Fibroblast of lung (primary cell): ENCODE data around the gene TUBA4B. TPM values are rescaled to one million over a fixed set of nuclear protein-coding genes. Genes with fewer than 3 reads are reported as not detected.
A peak's percentile ranks its signal among the peaks of the same experiment; 100 is the strongest.

Source experiments
- DNase-seq, 2 donors: peaks; one replicate each; pipeline versions ENCODE4 v3.0.0 to v3.0.0-alpha.2; 2010; ENCODE audit warnings: low read depth in 2 of 2
- H2AFZ ChIP-seq: 2 replicates; pipeline ENCODE4 v1.5.1; 2012; ENCODE audit warnings: low read length, control low read depth, inconsistent platforms
- H3K27ac ChIP-seq: 2 replicates; pipeline ENCODE4 v1.5.1; 2011; ENCODE audit warnings: low read length, control low read depth; ENCODE audit not compliant: insufficient read depth
- H3K27me3 ChIP-seq: 2 replicates; pipeline ENCODE4 v1.5.1; 2011; ENCODE audit warnings: mild to moderate bottlenecking, low read length; ENCODE audit not compliant: control insufficient read depth, insufficient read depth
- H3K36me3 ChIP-seq: 2 replicates; pipeline ENCODE4 v1.5.1; 2011; ENCODE audit warnings: low read length; ENCODE audit not compliant: control insufficient read depth, insufficient read depth
- H3K4me1 ChIP-seq: 2 replicates; pipeline ENCODE4 v1.5.1; 2011; ENCODE audit warnings: low read length; ENCODE audit not compliant: control insufficient read depth, insufficient read depth; ENCODE audit errors: extremely low read depth
- H3K4me2 ChIP-seq: 2 replicates; pipeline ENCODE4 v1.5.1; 2011; ENCODE audit warnings: low read length, control low read depth; ENCODE audit not compliant: insufficient read depth; ENCODE audit errors: extremely low read depth
- H3K4me3 ChIP-seq, 4 experiments: fragments of 200-600 bp in 1 of 4; sonication (generic) in 1 of 4; replicated peaks in 1 of 4; 2 replicates each; pipeline ENCODE4 v1.5.1; 2011 to 2016; ENCODE audit warnings: low read length in 4 of 4, low read depth in 3 of 4, mild to moderate bottlenecking in 3 of 4, control low read depth in 2 of 4, inconsistent platforms in 1 of 4, mixed read lengths in 1 of 4; ENCODE audit not compliant: insufficient read depth in 1 of 4; ENCODE audit errors: control extremely low read depth in 1 of 4
- H3K79me2 ChIP-seq: 2 replicates; pipeline ENCODE4 v1.5.1; 2012; ENCODE audit warnings: mild to moderate bottlenecking, low read length, inconsistent platforms; ENCODE audit not compliant: control insufficient read depth, insufficient read depth
- H3K9ac ChIP-seq: 2 replicates; pipeline ENCODE4 v1.5.1; 2011; ENCODE audit warnings: mild to moderate bottlenecking, low read length, control low read depth; ENCODE audit not compliant: insufficient read depth
- H3K9me3 ChIP-seq: 2 replicates; pipeline ENCODE4 v1.5.1; 2012; ENCODE audit warnings: low read depth, low read length; ENCODE audit not compliant: control insufficient read depth, insufficient read depth
- H4K20me1 ChIP-seq: 2 replicates; pipeline ENCODE4 v1.5.1; 2011; ENCODE audit warnings: low read length; ENCODE audit not compliant: control insufficient read depth, insufficient read depth; ENCODE audit errors: extremely low read depth
- EZH2 ChIP-seq: IDR thresholded peaks from 2 replicates; pipeline ENCODE4 v1.5.1; 2012; ENCODE audit warnings: low read length, control low read depth, mild to moderate bottlenecking; ENCODE audit errors: missing control alignments
- polyA plus RNA-seq, 2 donors: library from polyadenylated mRNA; depleted of rRNA in 1 of 2; stranded (reverse) in 1 of 2; unstranded in 1 of 2; fragments of >200 nt; gene quantifications; 2 replicates each; pipeline ENCODE4 v1.2.1, GENCODE V29; 2011 to 2012; ENCODE audit warnings: missing spikeins in 1 of 2
- total RNA-seq: library from RNA; depleted of rRNA; stranded (reverse); fragments of >200 nt; gene quantifications from 2 replicates; pipeline ENCODE4 v1.2.1, GENCODE V29; 2014
- TF ChIP-seq, protein P1 (sequence below), 2 donors: IDR thresholded peaks in 1 of 2; conservative IDR thresholded peaks in 1 of 2; 1 replicate in 1 of 2; 2 replicates in 1 of 2; pipeline ENCODE4 v1.5.1; 2011 to 2012; ENCODE audit warnings: low read length in 2 of 2, control low read depth in 1 of 2, inconsistent platforms in 1 of 2, low read depth in 1 of 2, mild to moderate bottlenecking in 1 of 2

TUBA4B gene
- total and polyA plus RNA-seq, 2 donors (not counting 1 experiment from before 2014, with no cell fraction given) = not detected

- Histone ChIP-seq H2AFZ (no peak overlapping the region), H4K20me1 (no peaks in the 10 kb centered on the region), H3K4me2 (no peak overlapping the region), H3K4me1 (no peaks in the 10 kb centered on the region), H3K9ac (no peak overlapping the region), H3K4me3 (no peak overlapping the region), H3K36me3 (no peaks in the 10 kb centered on the region), H3K79me2 (no peaks in the 10 kb centered on the region), H3K27ac (no peak overlapping the region), H3K27me3 (peaks cover 4% of the 10 kb centered on the region), H3K9me3 (no peaks in the 10 kb centered on the region)
- TF ChIP-seq, protein P1, sequence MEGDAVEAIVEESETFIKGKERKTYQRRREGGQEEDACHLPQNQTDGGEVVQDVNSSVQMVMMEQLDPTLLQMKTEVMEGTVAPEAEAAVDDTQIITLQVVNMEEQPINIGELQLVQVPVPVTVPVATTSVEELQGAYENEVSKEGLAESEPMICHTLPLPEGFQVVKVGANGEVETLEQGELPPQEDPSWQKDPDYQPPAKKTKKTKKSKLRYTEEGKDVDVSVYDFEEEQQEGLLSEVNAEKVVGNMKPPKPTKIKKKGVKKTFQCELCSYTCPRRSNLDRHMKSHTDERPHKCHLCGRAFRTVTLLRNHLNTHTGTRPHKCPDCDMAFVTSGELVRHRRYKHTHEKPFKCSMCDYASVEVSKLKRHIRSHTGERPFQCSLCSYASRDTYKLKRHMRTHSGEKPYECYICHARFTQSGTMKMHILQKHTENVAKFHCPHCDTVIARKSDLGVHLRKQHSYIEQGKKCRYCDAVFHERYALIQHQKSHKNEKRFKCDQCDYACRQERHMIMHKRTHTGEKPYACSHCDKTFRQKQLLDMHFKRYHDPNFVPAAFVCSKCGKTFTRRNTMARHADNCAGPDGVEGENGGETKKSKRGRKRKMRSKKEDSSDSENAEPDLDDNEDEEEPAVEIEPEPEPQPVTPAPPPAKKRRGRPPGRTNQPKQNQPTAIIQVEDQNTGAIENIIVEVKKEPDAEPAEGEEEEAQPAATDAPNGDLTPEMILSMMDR (conservative IDR thresholded peaks at IDR 0.05 in 1 of 2, IDR thresholded peaks at IDR 0.05 in 1 of 2; ENCODE audit: low read depth in 1 of 2, low read length in 2 of 2) = no peak
- TF ChIP-seq EZH2 = no peak
- peak; percentile 29 to 54 for DNase-seq
Observed at GRCh38 chr2:219314804-219315468, 61.9 kb downstream of the TUBA4B start.

Other genes with a start within 250 kb of the TUBA4B start
- gene CFAP65, start 211.7 kb upstream of the TUBA4B start, total RNA-seq = not detected in 2 replicates
- not detected in 2 replicates for gene CFAP65, start 211.7 kb upstream of the TUBA4B start, polyA plus RNA-seq
- not detected in 2 replicates for gene IHH, start 192.3 kb upstream of the TUBA4B start, total RNA-seq
- gene IHH, start 192.3 kb upstream of the TUBA4B start, polyA plus RNA-seq = not detected in 2 replicates
- 20.3 and 22.1 TPM in 2 replicates for gene NHEJ1, start 92.4 kb upstream of the TUBA4B start, total RNA-seq
- gene NHEJ1, start 92.4 kb upstream of the TUBA4B start, polyA plus RNA-seq = 22.3 and 24.8 TPM in 2 replicates
- gene SLC23A3, start 83.2 kb upstream of the TUBA4B start, total RNA-seq = 1.8 and 2.5 TPM in 2 replicates
- 0.29 and 0.52 TPM in 2 replicates for gene SLC23A3, start 83.2 kb upstream of the TUBA4B start, polyA plus RNA-seq
- gene CNPPD1, start 76.3 kb upstream of the TUBA4B start, total RNA-seq = 22.6 and 33.5 TPM in 2 replicates
- gene CNPPD1, start 76.3 kb upstream of the TUBA4B start, polyA plus RNA-seq = 42.2 and 49.4 TPM in 2 replicates
- gene RETREG2, start 75.0 kb upstream of the TUBA4B start, total RNA-seq = 88.7 and 95.3 TPM in 2 replicates
- gene RETREG2, start 75.0 kb upstream of the TUBA4B start, polyA plus RNA-seq = 64.6 and 89.5 TPM in 2 replicates
- gene ZFAND2B, start 46.5 kb upstream of the TUBA4B start, total RNA-seq = 29.3 and 40.0 TPM in 2 replicates
- 26.8 and 29.9 TPM in 2 replicates for gene ZFAND2B, start 46.5 kb upstream of the TUBA4B start, polyA plus RNA-seq
- 47.0 and 49.5 TPM in 2 replicates for gene ABCB6, start 34.3 kb upstream of the TUBA4B start, total RNA-seq
- 12.5 and 14.7 TPM in 2 replicates for gene ABCB6, start 34.3 kb upstream of the TUBA4B start, polyA plus RNA-seq
- 27.2 and 47.2 TPM in 2 replicates for gene ATG9A, start 23.6 kb upstream of the TUBA4B start, total RNA-seq
- gene ATG9A, start 23.6 kb upstream of the TUBA4B start, polyA plus RNA-seq = 64.5 and 68.2 TPM in 2 replicates
- gene ANKZF1, start 23.4 kb upstream of the TUBA4B start, total RNA-seq = 28.8 and 32.7 TPM in 2 replicates
- 9.9 and 13.2 TPM in 2 replicates for gene ANKZF1, start 23.4 kb upstream of the TUBA4B start, polyA plus RNA-seq
- 28.2 and 47.0 TPM in 2 replicates for gene GLB1L, start 7.8 kb upstream of the TUBA4B start, total RNA-seq
- 12.8 and 16.9 TPM in 2 replicates for gene GLB1L, start 7.8 kb upstream of the TUBA4B start, polyA plus RNA-seq
- gene STK16, start 7.8 kb upstream of the TUBA4B start, total RNA-seq = 26.7 and 30.7 TPM in 2 replicates
- 35.7 and 42.8 TPM in 2 replicates for gene STK16, start 7.8 kb upstream of the TUBA4B start, polyA plus RNA-seq
- 5.6 and 7.7 TPM in 2 replicates for gene TUBA4A, start 675 bp downstream of the TUBA4B start, total RNA-seq
- 14.7 and 34.2 TPM in 2 replicates for gene TUBA4A, start 675 bp downstream of the TUBA4B start, polyA plus RNA-seq
- 55.2 and 81.3 TPM in 2 replicates for gene DNAJB2, start 26.1 kb downstream of the TUBA4B start, total RNA-seq
- gene DNAJB2, start 26.1 kb downstream of the TUBA4B start, polyA plus RNA-seq = 24.9 and 29.8 TPM in 2 replicates
- gene PTPRN, start 56.2 kb downstream of the TUBA4B start, total RNA-seq = 3.5 and 10.8 TPM in 2 replicates
- 0.28 and 0.55 TPM in 2 replicates for gene PTPRN, start 56.2 kb downstream of the TUBA4B start, polyA plus RNA-seq
- gene RESP18, start 79.5 kb downstream of the TUBA4B start, total RNA-seq = not detected in 2 replicates
- not detected in 2 replicates for gene RESP18, start 79.5 kb downstream of the TUBA4B start, polyA plus RNA-seq
- 69.9 and 72.5 TPM in 2 replicates for gene DNPEP, start 134.7 kb downstream of the TUBA4B start, total RNA-seq
- gene DNPEP, start 134.7 kb downstream of the TUBA4B start, polyA plus RNA-seq = 38.2 and 44.0 TPM in 2 replicates
- 34.7 and 69.3 TPM in 2 replicates for gene DES, start 165.1 kb downstream of the TUBA4B start, total RNA-seq
- 3.8 and 11.0 TPM in 2 replicates for gene DES, start 165.1 kb downstream of the TUBA4B start, polyA plus RNA-seq
- 13.1 and 20.1 TPM in 2 replicates for gene SPEG, start 181.6 kb downstream of the TUBA4B start, total RNA-seq
- 5.6 and 9.5 TPM in 2 replicates for gene SPEG, start 181.6 kb downstream of the TUBA4B start, polyA plus RNA-seq
- gene GMPPA, start 245.6 kb downstream of the TUBA4B start, total RNA-seq = 36.5 and 38.3 TPM in 2 replicates
- gene GMPPA, start 245.6 kb downstream of the TUBA4B start, polyA plus RNA-seq = 59.7 and 72.4 TPM in 2 replicates